Esophagus muscularis mucosa (tissue), 4 donors: ENCODE results near the gene EDC3. TPM values are rescaled to one million over a fixed set of nuclear protein-coding genes. Genes with fewer than 3 reads are reported as not detected.
"Not testable (repeated sequence)": the region's sequence is repeated elsewhere in the genome, so short reads cannot be mapped to it uniquely, and the experiment has no call there.

Source experiments
- DNase-seq: peaks from one replicate; pipeline ENCODE4 v3.0.0-alpha.2; 2017; ENCODE audit errors: extremely low spot score
- H3K27ac ChIP-seq, 4 donors: fragments of 200-600 bp; sonication (generic); replicated peaks in 1 of 4; 1 replicate in 3 of 4; 2 replicates in 1 of 4; pipeline ENCODE4 v1.5.1; 2016 to 2019; ENCODE audit warnings: mild to moderate bottlenecking in 1 of 4
- H3K27me3 ChIP-seq, 4 donors: fragments of 200-600 bp; sonication (generic); one replicate each; pipeline versions ENCODE4 v1.5.1 to v1.6.0; 2016 to 2019
- H3K36me3 ChIP-seq, 4 donors: fragments of 200-600 bp; sonication (generic); one replicate each; pipeline ENCODE4 v1.5.1; 2016 to 2019
- H3K4me1 ChIP-seq, 4 donors: fragments of 200-600 bp; sonication (generic); one replicate each; pipeline ENCODE4 v1.5.1; 2016 to 2019
- H3K4me3 ChIP-seq, 4 donors: fragments of 200-600 bp; sonication (generic); 1 replicate in 2 of 4; 2 replicates in 2 of 4; pipeline ENCODE4 v1.5.1; 2016 to 2019; ENCODE audit warnings: mild to moderate bottlenecking in 4 of 4, moderate library complexity in 1 of 4
- H3K9me3 ChIP-seq, 4 donors: fragments of 200-600 bp; sonication (generic); 1 replicate in 3 of 4; 2 replicates in 1 of 4; pipeline ENCODE4 v1.5.1; 2016 to 2019
- EP300 ChIP-seq: sonication (generic); formaldehyde crosslinking; IDR thresholded peaks from one replicate; pipeline ENCODE4 v1.6.1; 2017; ENCODE audit warnings: antibody characterized with exemption
- POLR2A ChIP-seq: fragments of 450-650 bp; IDR thresholded peaks from one replicate; pipeline ENCODE4 v1.6.1; 2017; ENCODE audit warnings: antibody characterized with exemption, moderate library complexity, mild to moderate bottlenecking, low read depth
- POLR2AphosphoS5 ChIP-seq, 2 donors: sonication (generic); formaldehyde crosslinking; IDR thresholded peaks; one replicate each; pipeline ENCODE4 v1.6.1; 2017; ENCODE audit warnings: antibody characterized with exemption in 2 of 2
- WGBS: methylation state at CpG from one replicate; pipeline ENCODE4 v1.1.5; 2018; 5-methylcytosine and 5-hydroxymethylcytosine counted together
- intact Hi-C: fragments of 100-400 bp; cut with DNase I; formaldehyde crosslinking; loops from one replicate; pipeline ENCODE4 v1.15.1; 2023
- total RNA-seq, 4 donors: library from RNA; depleted of rRNA; stranded (reverse); fragments of >200 nt; gene quantifications; one replicate each; pipeline versions ENCODE4 v1.1.0 to v1.2.1, GENCODE V29; 2016
- TF ChIP-seq, protein P1 (sequence below), 3 experiments: fragments of 200-600 bp in 2 of 3; fragments of 450-650 bp in 1 of 3; sonication (generic) in 2 of 3; IDR thresholded peaks; one replicate each; pipeline ENCODE4 v1.5.1; 2017 to 2019; ENCODE audit warnings: antibody characterized with exemption in 3 of 3, mild to moderate bottlenecking in 2 of 3, moderate library complexity in 1 of 3

The EDC3 gene
- total RNA-seq, 4 donors from 2014 or later, result 9.6 to 19.5 (median 17.9) TPM

DNA sequence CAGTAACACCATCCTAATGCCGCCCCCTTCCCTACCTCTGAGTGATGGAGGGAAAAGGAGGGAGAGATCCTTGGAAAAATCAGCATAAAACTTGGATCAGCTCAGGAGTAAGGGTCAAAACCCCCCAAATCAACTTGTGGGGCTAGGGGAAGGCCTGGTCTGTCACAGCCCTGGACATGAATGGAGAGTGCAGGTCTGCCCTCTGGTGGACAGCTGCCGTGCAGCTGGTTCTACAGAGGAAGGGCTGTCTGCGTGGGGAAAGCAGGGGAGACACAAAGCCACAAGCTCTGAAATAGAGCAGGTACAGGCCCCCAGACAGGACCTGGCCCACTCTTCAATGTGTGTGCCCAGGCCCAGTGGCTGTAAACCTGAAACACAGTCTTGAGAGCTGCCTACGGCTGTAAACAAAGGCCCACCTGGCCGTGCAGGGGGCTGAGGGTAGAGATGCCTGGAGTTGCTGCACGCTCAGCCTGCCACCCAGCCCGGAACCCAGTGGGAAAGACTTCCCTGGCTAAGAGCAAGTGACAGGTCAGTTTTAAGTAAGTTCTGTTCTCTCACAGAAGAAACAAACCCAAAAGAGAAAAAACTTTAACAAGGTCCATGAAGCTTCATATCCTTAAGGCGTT is 63.8 kb downstream of the EDC3 start:
- no peak for TF ChIP-seq POLR2AphosphoS5 (IDR thresholded peaks at IDR 0.05)
- TF ChIP-seq, protein P1, sequence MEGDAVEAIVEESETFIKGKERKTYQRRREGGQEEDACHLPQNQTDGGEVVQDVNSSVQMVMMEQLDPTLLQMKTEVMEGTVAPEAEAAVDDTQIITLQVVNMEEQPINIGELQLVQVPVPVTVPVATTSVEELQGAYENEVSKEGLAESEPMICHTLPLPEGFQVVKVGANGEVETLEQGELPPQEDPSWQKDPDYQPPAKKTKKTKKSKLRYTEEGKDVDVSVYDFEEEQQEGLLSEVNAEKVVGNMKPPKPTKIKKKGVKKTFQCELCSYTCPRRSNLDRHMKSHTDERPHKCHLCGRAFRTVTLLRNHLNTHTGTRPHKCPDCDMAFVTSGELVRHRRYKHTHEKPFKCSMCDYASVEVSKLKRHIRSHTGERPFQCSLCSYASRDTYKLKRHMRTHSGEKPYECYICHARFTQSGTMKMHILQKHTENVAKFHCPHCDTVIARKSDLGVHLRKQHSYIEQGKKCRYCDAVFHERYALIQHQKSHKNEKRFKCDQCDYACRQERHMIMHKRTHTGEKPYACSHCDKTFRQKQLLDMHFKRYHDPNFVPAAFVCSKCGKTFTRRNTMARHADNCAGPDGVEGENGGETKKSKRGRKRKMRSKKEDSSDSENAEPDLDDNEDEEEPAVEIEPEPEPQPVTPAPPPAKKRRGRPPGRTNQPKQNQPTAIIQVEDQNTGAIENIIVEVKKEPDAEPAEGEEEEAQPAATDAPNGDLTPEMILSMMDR (IDR thresholded peaks at IDR 0.05), result peak; percentile 60 to 91 (median 72)
- peaks cover 42 to 100% (median 99%) of the 10 kb centered on the region in 4 donors for H3K36me3 ChIP-seq
- intact Hi-C loops, result loop anchor here (10.0 kb wide), 2 partner anchors 257 to 323 kb away; partner anchors contain the start of gene RPP25

DNA sequence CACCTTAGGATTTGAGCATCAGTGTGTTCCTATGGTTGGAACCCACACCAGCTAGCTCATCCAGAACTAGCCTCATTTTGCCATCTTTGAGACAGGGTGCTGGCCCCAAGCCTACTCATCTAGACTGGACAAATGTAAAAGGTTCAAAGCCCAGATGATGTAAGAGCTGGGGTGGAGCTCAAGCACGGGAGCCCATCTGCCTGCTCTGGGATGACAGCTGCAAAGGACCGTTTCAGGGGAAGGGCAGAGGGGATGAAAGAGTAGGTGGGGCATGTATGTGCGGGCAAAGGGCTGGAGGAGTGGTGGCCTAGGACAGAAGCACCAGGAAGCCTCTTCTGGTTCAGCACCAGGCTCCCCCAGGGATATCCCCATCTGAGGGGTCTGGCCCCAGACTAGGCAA is 64.4 kb downstream of the EDC3 start:
- H3K27me3 ChIP-seq, result no peaks in the 10 kb centered on the region
- TF ChIP-seq POLR2AphosphoS5 (IDR thresholded peaks at IDR 0.05) (no peak), POLR2A (no peak), EP300 (no peak)
- TF ChIP-seq, protein P1 (IDR thresholded peaks at IDR 0.05), result no peak
- no peaks in the 10 kb centered on the region for H3K9me3 ChIP-seq
- 52% methylated on average over 3 of the region's 3 CpGs for WGBS
- no peak overlapping the region for H3K4me3 ChIP-seq
- no peak overlapping the region for H3K27ac ChIP-seq
- intact Hi-C loops, result loop anchor here (10.0 kb wide), 2 partner anchors 257 to 323 kb away; partner anchors contain the start of gene RPP25
- H3K36me3 ChIP-seq, result peaks cover 44 to 100% (median 99%) of the 10 kb centered on the region in 4 donors
- no peak for DNase-seq
- H3K4me1 ChIP-seq, result peaks cover 0 to 8% (median 0%) of the 10 kb centered on the region in 4 donors

More for the DNA sequence above, 63.8 kb downstream of the EDC3 start:
- Histone ChIP-seq H3K4me1 (peaks cover 0 to 8% (median 0%) of the 10 kb centered on the region in 4 donors), H3K27me3 (no peaks in the 10 kb centered on the region), H3K27ac (no peak overlapping the region), H3K9me3 (no peaks in the 10 kb centered on the region), H3K4me3 (no peak overlapping the region)
- no peak for DNase-seq
- WGBS, result 63% methylated on average over 8 of the region's 8 CpGs

DNA sequence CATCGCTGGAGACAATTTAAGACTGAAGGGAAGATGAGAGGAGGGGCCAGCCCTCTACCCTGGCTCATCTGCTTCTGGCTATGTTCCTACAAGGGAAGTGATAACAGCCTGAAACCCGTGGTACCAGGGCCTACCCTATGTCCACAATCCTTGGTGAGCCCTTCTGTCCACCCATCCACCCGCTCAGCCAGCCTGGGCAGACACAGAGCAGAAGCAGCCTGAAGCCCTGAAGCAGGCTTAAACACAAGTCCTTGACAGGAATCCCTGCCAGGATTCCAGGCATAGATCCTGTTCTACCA is 64.8 kb downstream of the EDC3 start:
- Histone ChIP-seq H3K36me3 (peaks cover 48 to 100% (median 99%) of the 10 kb centered on the region in 4 donors), H3K9me3 (no peaks in the 10 kb centered on the region), H3K27me3 (no peaks in the 10 kb centered on the region), H3K4me1 (peaks cover 0 to 8% (median 0%) of the 10 kb centered on the region in 4 donors), H3K4me3 (no peak overlapping the region), H3K27ac (no peak overlapping the region)
- TF ChIP-seq POLR2AphosphoS5 (IDR thresholded peaks at IDR 0.05) (no peak), EP300 (no peak), POLR2A (no peak)
- TF ChIP-seq, protein P1 (IDR thresholded peaks at IDR 0.05), result no peak
- intact Hi-C loops, result loop anchor here (10.0 kb wide), 2 partner anchors 256 to 324 kb away; partner anchors contain the start of gene RPP25
- DNase-seq, result no peak
- WGBS, result 77% methylated on average over 3 of the region's 3 CpGs

DNA sequence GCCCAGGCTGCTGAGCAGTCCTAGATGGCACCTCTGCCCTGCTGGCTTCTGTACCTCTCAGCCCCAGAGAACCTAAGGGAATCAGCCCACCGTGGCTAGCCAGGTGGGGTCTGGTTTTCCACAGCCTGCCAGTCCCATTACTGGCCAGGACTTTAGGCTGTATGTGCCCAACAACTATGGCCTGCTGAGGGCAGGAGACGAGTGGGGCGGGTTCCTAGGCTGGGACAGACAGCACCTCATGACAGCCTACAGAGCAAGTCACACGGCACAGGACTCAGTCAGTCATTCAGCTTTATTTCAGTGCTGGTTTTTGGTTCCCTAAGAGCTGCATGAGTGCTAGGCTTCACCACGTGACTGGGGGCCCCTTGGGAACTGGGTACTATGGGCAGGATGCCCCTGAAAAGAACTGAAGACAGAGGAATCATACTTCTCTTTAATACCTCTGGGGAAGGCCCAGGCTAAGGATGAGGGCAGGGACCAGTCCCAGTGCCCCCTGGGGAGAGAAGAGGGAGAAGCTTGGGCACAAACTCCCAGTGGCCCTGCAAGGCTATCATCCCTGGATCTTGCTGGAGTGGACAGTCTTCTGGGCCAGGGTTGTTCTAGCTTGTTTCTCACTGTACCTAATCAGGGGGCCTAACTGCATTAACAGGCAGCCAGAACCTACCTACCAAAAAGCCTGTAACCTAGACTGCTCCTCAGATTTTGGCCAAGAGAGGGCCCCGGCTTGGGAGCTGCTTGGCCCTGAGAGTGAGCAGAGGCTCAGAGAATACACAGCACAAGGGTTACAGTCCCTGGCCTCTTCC is 65.3 kb downstream of the EDC3 start:
- DNase-seq, result no peak
- WGBS, result 59% methylated on average over 4 of the region's 6 CpGs
- TF ChIP-seq POLR2AphosphoS5 (IDR thresholded peaks at IDR 0.05), result no peak
- TF ChIP-seq, protein P1 (IDR thresholded peaks at IDR 0.05), result no peak
- no peak for TF ChIP-seq EP300
- no peak for TF ChIP-seq POLR2A
- Histone ChIP-seq H3K27me3 (no peaks in the 10 kb centered on the region), H3K4me1 (peaks cover 0 to 8% (median 0%) of the 10 kb centered on the region in 4 donors), H3K36me3 (peaks cover 53 to 100% (median 99%) of the 10 kb centered on the region in 4 donors), H3K4me3 (no peak overlapping the region), H3K9me3 (no peaks in the 10 kb centered on the region), H3K27ac (no peak overlapping the region)
- intact Hi-C loops, result loop anchor here (10.0 kb wide), 2 partner anchors 256 to 324 kb away; partner anchors contain the start of gene RPP25

DNA sequence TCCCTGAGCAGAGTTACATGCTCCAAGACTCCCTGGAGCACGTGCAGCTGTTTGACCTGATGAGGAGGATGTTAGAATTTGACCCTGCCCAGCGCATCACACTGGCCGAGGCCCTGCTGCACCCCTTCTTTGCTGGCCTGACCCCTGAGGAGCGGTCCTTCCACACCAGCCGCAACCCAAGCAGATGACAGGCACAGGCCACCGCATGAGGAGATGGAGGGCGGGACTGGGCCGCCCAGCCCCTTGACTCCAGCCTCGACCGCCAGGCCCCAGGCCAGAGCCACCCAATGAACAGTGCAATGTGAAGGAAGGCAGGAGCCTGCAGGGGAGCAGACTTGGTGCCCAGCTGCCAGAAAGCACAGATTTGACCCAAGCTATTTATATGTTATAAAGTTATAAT is 66.1 kb downstream of the EDC3 start:
- intact Hi-C loops, result loop anchor here (10.0 kb wide), 2 partner anchors 255 to 325 kb away; partner anchors contain the start of gene RPP25
- H3K27me3 ChIP-seq, result not testable (repeated sequence)

More for the DNA sequence above, 66.1 kb downstream of the EDC3 start:
- peaks cover 61 to 100% (median 99%) of the 10 kb centered on the region in 4 donors for H3K36me3 ChIP-seq
- not testable (repeated sequence) for DNase-seq, H3K4me1 ChIP-seq, H3K4me3 ChIP-seq, H3K9me3 ChIP-seq, H3K27ac ChIP-seq
- no CpG with 5 or more reads among the region's 10 CpGs for WGBS
